ENCODE data around the gene ARMH3. TPM values are rescaled to one million over a fixed set of nuclear protein-coding genes. Genes with fewer than 3 reads are reported as not detected.

The ARMH3 gene
- total RNA-seq, 1 donor from 2014 or later = 34.4 TPM

- Mint-ChIP-seq H3K27ac (no peak overlapping the region), H3K4me1 (ENCODE audit: low read depth) (no peaks in the 10 kb centered on the region), H3K9me3 (ENCODE audit: low read depth) (peaks cover 12% of the 10 kb centered on the region), H3K4me3 (ENCODE audit: low read depth) (no peak overlapping the region), H3K36me3 (ENCODE audit: insufficient read depth) (peaks cover 17% of the 10 kb centered on the region), H3K27me3 (no peaks in the 10 kb centered on the region)
- no peak for DNase-seq (ENCODE audit: low spot score, unreplicated experiment)
- TF ChIP-seq, protein P1, sequence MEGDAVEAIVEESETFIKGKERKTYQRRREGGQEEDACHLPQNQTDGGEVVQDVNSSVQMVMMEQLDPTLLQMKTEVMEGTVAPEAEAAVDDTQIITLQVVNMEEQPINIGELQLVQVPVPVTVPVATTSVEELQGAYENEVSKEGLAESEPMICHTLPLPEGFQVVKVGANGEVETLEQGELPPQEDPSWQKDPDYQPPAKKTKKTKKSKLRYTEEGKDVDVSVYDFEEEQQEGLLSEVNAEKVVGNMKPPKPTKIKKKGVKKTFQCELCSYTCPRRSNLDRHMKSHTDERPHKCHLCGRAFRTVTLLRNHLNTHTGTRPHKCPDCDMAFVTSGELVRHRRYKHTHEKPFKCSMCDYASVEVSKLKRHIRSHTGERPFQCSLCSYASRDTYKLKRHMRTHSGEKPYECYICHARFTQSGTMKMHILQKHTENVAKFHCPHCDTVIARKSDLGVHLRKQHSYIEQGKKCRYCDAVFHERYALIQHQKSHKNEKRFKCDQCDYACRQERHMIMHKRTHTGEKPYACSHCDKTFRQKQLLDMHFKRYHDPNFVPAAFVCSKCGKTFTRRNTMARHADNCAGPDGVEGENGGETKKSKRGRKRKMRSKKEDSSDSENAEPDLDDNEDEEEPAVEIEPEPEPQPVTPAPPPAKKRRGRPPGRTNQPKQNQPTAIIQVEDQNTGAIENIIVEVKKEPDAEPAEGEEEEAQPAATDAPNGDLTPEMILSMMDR (IDR thresholded peaks at IDR 0.05; ENCODE audit: unreplicated experiment) = no peak
Measured at GRCh38 chr10:101856626-101857025, 199.3 kb downstream of the ARMH3 start.

- DNase-seq (ENCODE audit: low spot score, unreplicated experiment) = no peak
- Mint-ChIP-seq H3K4me3 (ENCODE audit: low read depth) (no peak overlapping the region), H3K9me3 (ENCODE audit: low read depth) (no peaks in the 10 kb centered on the region), H3K27me3 (no peaks in the 10 kb centered on the region), H3K27ac (no peak overlapping the region), H3K36me3 (ENCODE audit: insufficient read depth) (peaks cover 2% of the 10 kb centered on the region), H3K4me1 (ENCODE audit: low read depth) (no peaks in the 10 kb centered on the region)
- TF ChIP-seq, protein P1 (IDR thresholded peaks at IDR 0.05; ENCODE audit: unreplicated experiment) = no peak
Measured at GRCh38 chr10:101851411-101852116, 204.4 kb downstream of the ARMH3 start.

DNA sequence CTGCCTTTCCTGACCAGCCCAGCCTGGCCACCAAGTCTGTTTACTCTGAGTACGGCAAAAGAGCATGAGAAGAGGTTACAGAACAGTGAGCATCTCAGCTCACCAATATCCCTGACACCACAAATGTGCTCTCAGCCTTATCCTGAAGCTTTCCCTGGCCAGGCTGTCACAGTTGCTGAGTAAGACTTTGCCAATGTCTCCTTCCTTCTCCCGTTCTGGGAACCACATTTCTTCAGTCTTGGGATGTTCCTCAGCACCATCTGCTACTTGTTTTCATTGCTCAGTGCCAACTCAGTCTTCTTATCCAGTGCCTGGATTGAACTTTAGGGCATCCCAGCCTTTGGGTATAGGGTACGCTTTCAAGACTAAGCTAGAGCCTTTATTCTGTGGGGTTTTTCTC is 205.2 kb downstream of the ARMH3 start:
- H3K4me3 Mint-ChIP-seq (ENCODE audit: low read depth) = no peak overlapping the region
- H3K4me1 Mint-ChIP-seq (ENCODE audit: low read depth) = no peaks in the 10 kb centered on the region
- H3K27me3 Mint-ChIP-seq = no peaks in the 10 kb centered on the region
- no peaks in the 10 kb centered on the region for H3K9me3 Mint-ChIP-seq (ENCODE audit: low read depth)
- no peak overlapping the region for H3K27ac Mint-ChIP-seq
- peaks cover 2% of the 10 kb centered on the region for H3K36me3 Mint-ChIP-seq (ENCODE audit: insufficient read depth)
- no peak for DNase-seq (ENCODE audit: low spot score, unreplicated experiment)
- TF ChIP-seq, protein P1 (IDR thresholded peaks at IDR 0.05; ENCODE audit: unreplicated experiment) = no peak

GRCh38 chr10:101848894-101849351 is 207.1 kb downstream of the ARMH3 start:
- DNase-seq (ENCODE audit: low spot score, unreplicated experiment) = no peak
- TF ChIP-seq, protein P1 (IDR thresholded peaks at IDR 0.05; ENCODE audit: unreplicated experiment) = no peak
- Mint-ChIP-seq H3K4me1 (ENCODE audit: low read depth) (peaks cover 6% of the 10 kb centered on the region), H3K27me3 (peaks cover 15% of the 10 kb centered on the region), H3K27ac (no peak overlapping the region), H3K9me3 (ENCODE audit: low read depth) (no peaks in the 10 kb centered on the region), H3K36me3 (ENCODE audit: insufficient read depth) (peaks cover 5% of the 10 kb centered on the region), H3K4me3 (ENCODE audit: low read depth) (no peak overlapping the region)

GRCh38 chr10:101848408-101848807 is 207.6 kb downstream of the ARMH3 start:
- Mint-ChIP-seq H3K27ac (no peak overlapping the region), H3K4me3 (ENCODE audit: low read depth) (no peak overlapping the region), H3K36me3 (ENCODE audit: insufficient read depth) (peaks cover 5% of the 10 kb centered on the region), H3K4me1 (ENCODE audit: low read depth) (peaks cover 6% of the 10 kb centered on the region), H3K9me3 (ENCODE audit: low read depth) (no peaks in the 10 kb centered on the region), H3K27me3 (peaks cover 16% of the 10 kb centered on the region)
- no peak for DNase-seq (ENCODE audit: low spot score, unreplicated experiment)
- TF ChIP-seq, protein P1 (IDR thresholded peaks at IDR 0.05; ENCODE audit: unreplicated experiment) = no peak

All from progenitor cell of endocrine pancreas (in vitro differentiated cells).